NCI-H1105 treated with DMSO at 0.1 percent for 48 hours (cell line): Measurements from ENCODE around the gene FRRS1.

ENCODE experiments used
- DNase-seq: peaks from one replicate; lab custom pipeline; 2025; lab: John Stamatoyannopoulos, UW

Gene FRRS1

DNA sequence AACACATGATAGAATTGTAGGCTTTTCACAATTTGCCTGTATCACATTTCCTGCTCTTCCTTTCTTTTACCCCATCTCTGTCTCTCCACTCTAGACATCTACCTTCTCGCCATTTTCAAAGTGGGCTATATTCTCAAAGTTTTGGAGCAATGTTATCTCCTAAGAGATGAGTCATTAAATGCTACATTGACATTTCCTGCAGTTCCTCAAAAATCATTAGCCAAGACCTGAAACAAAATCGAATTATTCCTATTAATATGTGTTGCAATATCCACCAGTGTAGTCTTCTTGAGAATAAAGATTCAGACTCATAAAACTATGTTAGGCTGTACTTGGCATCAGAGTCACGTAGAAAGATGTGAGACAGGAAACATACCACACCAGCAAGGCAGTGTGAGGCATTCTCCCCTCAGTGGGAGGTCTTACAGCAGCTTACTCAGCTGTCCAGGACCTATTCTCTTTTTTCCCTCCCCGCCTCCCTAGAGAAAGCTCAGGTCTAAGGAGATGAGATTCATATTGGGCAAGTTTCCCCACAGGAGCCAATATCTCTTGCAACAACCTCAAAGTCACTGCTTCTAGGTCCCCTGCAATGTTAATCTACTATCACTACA, 38.8 kb downstream of the FRRS1 start:
- DNase-seq, result no peak

DNA sequence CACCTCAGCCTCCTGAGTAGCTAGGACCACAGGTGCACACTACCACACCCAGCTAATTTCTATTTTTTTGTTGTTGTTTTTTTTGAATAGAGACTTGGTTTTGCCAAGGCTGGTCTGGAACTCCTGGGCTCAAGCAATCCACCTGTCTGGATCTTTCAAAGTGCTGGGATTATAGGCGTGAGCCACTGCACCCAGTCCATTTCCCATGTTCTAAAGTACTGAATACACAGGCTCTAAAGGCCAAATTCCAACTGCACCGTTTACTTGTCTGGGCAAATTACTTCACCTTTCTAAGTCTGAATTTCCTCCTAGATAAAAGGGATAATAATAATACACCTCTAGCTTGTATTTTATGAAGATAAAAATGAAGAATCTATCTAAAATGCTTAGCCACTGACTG, 39.6 kb downstream of the FRRS1 start:
- DNase-seq, result no peak

DNA sequence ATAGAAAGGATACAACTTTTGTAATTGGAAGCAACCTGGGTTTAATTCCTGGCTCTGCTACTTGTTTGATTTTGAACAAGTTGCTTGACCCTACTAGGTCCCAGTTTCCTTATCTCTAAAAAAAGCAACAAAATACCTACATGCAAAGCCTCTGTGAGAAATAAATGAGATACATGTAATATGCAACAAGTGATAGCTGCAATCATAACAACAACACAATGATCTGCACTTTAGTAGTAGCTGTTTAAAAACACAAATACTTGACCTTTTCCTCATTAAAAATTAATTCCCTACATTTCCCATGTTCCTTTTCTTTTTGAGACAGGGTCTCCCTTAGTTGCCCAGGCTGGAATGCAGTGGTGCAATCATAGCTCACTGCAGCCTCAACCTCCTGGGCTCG, 40.0 kb downstream of the FRRS1 start:
- no peak for DNase-seq

DNA sequence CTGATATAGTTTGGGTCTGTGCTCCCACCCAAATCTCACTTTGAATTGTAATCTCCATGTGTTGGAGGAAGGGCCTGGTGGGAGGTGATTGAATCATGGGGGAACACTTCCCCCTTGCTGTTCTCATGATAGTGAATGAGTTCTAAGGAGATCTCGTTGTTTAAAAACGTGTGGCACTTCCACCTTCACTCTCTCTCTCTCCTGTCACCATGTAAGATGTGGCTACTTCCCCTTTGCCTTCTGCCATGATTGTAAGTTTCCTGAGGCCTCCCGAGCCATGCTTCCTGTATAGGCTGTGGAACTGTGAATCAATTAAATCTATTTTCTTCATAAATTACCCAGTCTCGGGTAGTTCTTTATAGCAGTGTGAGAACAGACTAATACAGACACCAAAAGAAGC, 40.4 kb downstream of the FRRS1 start:
- DNase-seq, result no peak

DNA sequence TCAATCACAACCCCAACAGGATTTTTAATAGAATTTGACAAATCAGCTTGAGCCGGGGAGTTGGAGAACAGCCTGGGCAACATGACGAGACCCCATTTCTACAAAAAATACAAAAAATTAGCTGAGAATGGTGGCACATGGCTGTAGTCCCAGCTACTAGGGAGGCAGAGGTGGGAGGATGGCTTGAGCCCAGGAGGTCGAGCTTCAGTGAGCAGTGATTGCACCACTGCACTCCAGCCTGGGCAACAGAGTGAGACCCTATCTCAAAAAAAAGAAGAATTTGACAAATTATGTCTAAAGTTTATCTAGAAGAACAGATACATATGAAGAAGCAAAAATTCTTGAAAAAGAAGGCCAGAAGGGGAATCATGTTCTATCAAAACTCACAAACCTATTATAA, 43.2 kb downstream of the FRRS1 start:
- no peak for DNase-seq

DNA sequence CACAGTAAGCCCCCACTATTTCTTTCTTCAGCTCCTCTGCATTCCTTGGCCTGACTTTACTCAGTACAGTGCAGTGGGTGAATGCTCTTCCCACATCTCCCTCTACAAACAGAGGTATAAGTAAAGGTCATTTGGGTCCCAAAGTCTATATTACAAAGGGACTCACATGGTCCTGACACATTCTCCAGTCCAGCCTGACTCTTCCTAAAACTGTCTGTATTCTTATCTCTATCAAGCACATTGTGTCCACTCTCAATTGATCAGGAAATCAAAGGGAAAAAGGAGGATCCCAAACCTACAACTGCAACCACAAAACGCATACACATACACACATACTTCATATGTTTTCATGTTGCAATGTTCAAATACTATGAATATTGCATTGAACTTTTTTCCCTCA, 49.4 kb downstream of the FRRS1 start:
- no peak for DNase-seq

DNA sequence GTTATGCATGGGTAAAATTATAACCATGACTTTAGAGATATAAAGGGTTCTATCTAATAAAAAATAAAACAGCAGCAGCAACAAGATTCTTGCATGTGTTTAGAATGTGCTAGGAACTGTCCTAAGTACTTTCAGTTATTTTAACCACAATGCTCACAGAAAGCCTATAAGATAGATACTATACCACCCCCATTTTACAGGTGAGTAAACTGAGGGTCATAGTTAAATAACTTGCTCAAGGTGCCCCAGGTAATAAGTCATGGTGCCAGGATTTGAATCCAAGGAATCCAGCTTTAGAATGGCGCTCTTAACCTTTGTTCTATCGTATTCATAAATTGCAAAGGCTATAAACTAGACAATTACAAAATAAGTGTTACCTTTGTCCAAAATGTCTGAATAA, 53.4 kb downstream of the FRRS1 start:
- no peak for DNase-seq

DNA sequence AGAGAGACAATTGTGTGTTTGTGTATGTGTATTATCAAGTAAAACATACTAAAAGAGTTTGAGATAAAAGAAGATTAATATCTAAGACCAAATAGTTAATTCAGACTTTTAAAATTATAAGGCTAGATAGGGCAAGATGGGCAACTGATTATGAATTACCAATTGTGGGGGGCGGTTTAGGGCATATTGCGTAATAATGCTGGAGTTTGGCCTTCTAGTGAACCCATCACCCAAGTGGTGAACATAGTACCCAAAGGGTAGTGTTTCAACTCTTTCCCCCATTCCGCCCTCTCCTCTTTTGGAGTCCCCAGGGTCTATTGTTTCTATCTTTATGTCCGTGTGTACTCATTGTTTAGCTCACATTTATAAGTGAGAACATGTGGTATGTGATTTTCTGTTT, 55.4 kb downstream of the FRRS1 start:
- no peak for DNase-seq

DNA sequence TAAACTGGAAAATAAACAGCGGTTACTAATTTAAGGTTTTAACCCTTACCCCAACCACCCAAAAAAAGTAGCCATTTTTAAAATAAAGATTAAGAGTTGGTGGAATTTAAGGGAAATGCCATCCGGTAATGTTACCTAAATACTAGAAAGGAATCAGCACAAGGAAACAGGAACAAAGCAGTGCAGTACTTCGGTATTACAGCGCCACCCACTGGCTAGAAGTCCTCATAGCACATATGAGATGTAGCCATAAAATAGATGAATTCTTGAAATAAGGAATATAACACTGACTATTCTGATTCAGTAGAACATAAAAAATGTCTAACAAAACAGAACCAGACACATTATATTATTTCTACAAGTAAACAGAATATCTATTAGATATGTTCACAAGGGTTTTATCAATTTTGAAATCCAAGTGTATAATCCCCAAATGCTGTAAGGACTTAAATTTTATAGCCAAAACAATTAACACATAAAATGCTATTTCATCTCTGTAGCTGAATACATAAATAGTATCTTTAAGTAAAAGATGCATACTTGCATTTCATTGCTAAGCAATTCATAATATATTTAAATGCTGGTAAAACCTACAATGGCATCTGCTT, 58.8 kb downstream of the FRRS1 start:
- peak; percentile 81 for DNase-seq

DNA sequence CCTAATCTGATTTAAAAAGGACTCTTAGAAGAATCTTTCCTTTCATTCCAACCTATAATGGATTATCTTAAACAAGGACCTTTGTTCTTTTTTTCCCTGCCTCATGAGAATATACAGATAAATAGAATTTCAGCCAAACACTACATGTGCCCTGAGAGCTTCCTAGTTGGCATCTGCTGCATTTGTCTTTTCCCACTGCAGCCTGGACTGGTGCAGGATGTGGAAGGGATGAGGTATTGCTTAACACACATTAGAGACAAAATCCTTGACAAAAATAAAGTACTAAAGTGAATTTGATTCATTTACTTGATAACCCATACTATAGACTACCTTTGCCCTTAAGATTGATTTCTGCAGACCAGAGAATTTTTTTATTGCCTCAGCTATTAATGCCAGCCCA, 61.0 kb downstream of the FRRS1 start:
- DNase-seq, result no peak

DNA sequence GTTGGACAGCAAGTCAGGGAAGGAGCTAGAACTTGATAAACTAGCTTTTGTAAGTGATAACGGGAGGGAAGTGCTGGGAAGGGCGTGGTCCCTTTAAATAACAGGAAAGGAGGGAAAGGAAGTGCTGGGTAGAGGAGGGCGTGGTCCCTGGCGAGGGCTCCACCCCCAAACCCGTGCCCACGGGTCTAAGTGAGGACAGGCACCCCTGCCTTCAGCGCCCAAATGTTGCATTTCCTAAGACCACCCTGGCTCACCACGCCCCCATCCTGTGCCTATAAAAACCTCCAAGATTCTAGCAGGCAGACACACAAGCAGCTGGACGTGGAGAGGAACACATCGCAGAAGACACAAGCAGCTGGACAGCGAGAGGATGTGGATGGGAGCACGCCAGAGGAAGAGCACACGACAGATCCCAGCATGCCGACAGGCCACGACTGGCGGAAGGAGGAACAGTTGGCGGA, 62.0 kb downstream of the FRRS1 start:
- no peak for DNase-seq

DNA sequence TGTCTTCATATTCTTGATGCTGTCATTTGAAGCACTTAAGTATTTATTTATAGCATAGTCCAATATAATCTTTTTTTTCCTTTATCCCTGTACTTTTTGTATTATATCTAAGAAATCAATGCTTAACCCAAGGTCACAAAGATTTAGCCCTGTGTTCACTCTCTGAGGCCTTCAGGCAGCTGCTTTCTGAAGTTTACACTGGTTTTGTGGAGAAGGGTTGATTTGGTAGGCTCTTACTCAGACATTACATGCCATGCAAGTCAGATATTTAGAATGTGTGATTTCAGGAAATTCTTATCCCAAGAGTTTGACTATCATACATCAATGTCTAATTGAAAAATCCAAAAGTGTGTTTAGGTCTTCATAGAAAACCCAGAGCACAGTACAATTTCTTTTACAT, 64.2 kb downstream of the FRRS1 start:
- DNase-seq, result no peak

DNA sequence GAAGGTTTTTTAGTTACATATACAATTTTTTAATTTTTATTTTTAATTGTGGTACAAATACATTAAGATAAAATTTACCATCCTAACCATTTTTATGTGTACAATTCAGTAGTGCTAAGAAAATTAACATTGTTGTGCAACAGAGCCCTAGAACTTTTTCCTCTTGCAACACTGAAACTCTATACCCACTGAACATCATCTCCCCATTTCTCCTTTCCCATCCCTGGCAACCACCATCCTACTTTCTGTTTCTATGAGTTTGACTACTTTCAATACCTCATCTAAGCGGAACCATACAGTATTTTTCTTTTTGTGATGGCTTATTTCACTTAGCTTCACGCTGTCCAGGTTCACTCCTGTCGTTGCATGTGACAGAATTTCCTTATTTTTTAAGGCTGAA, 66.4 kb downstream of the FRRS1 start:
- DNase-seq, result no peak

DNA sequence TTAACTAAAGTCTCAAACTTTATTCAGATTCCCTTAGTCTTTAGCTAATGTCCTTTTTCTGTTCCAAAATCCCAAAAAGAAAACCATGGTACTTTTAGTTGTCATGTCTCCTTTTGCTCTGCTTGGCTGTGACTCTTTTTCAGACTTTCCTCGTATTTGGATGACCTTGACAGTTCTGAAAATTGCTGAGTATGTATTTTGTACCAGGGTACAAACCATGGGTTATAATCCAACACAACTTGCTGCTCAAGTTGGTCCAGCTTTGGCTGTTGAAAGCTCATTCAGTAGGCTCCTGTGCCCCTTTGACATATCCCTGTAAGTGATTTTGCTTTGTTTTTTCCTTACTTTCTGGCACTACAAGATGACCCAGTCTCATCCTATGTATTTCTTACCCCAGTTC, 68.9 kb downstream of the FRRS1 start:
- no peak for DNase-seq

DNA sequence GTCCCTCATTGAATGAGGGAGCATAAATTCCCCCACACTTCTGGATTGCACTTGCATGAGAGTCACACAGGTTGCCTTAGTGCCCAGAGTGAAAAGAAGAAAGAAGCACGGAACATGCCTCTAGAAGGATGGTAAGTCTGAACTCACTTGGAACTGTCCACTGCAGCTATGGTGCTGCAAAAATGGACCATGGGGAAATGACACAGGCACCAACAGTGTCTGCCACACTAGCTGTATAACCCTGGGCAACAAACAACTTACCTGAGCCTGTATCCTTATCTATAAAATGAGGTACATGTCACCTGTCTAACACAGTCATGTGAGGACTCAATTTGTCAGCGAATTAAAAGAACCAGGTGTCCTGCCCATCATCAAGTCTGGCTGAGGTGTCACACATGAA, 69.8 kb downstream of the FRRS1 start:
- DNase-seq, result no peak

DNA sequence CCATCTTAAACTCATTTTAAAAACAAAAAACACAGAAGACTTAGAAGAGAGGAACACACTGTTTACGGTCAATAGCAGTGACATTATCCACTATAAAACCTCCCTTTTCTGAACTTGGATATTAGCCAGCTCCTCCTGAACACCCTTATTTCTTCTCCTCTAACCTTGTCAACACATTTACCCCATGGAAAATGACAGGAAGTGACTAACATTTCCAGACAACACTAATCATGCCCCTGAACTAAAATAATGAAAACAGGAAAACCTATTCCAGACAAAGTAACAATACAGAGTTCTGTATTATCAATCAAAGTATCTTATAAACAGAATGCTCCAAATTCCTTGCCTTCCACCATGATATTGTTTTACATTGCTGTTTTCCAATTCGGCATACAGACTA, 75.3 kb downstream of the FRRS1 start:
- no peak for DNase-seq

DNA sequence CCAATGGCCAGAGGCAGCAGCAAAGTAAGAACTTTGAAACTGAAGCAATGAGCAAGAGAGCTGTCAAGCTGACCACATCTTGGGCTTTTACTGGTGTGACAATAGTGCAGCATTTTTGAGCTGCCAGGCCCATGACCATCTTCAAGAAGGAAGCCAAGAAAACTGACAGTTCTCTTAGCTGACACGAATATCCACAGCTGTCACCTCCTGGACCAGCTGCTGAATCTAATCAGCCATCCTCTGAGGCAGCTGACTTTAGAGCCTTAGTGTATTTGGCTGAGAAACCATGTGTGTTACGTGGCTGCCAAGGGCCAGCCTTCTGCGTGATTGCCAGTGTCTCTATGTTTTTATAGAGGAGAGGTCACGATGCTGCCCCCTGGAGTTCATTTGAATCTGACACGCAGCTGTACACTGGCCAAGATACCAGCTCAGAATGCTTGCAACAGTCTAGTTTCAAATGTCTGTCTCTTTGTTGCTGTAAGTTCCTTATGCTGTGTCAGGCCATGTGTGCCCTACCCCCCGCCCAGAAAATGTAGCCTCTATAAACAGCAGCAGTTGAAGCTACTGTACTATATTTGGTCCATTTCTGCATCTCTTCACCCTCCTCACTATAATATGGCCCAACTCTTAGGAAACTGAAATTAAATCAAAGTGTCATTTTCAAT, 80.8 kb downstream of the FRRS1 start:
- DNase-seq, result peak; percentile 78

DNA sequence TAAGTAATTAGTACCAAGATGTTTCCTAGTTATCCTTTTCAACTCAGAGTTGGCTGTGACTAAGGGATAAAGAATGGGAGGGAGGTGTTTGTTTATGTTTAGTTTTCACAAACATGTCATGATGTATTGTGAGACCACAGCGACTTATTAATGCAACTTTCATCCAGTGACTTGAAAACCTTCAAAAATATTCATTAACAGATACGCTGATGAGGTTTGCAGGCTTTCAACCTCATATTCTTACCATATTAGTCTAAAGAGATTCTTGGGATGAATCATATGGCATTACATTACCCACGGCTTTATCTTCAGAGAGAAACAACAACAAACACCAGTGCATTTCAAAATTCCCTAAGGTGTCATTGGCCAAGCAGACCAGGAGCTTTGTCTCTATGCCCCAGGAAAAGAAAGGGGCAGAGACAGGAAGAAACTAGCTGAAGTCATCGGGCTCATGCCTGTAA, 84.1 kb downstream of the FRRS1 start:
- no peak for DNase-seq

DNA sequence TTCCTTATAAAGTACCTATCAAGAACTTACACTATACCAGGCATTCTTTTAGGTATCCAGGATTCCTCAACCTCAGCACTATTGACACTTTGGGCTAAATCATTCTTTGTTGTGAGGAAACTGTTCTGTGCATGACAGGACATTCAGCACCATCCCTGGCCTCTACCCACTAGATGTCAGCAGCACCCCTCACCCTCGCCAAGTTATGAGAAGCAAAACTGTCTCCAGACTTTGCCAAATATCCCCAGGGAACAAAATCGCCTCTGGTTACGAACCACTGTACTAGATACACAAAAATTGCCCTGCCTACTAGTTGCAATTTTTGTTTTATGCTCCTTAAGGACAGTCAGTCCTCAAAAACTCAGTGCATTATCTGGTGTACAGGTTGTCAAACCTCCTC, 84.9 kb downstream of the FRRS1 start:
- DNase-seq, result no peak

DNA sequence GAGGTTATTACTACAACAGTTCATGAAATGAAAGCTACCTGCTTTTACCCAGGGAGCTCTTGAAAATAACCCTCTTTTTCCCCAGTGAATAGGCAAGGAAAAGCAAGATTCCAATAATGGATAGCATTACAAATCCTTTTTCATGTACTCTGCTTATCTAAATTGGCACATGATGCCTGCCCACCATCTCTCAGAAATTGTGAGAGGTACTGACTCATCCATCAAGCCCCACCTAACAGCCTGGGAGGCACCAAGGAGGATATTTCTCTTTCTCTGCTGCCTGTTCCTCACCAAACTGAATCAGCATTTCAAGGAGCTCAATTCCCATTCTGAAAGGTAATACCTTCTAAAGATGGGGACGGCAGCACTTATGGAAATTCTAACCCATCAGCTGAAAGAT, 86.2 kb downstream of the FRRS1 start:
- DNase-seq, result no peak

DNA sequence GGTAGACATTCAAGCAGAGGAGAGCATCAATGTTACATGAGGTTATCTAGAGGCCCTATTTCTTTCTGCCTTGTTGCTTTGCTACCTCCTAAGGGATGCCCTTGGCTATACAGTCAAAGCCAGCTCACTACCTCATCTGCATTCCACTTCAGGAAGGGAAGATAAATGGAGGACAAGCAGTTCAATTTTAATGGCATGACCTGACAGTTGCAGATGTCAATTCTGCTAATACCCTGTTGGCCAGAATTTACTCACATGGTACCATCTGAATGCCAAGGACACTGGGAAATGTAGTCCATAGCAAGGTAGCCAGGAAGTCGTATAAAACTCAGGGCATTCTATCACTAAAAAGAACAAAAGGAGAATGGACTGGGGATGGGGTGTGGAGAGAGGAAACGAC, 89.0 kb downstream of the FRRS1 start:
- DNase-seq, result no peak

DNA sequence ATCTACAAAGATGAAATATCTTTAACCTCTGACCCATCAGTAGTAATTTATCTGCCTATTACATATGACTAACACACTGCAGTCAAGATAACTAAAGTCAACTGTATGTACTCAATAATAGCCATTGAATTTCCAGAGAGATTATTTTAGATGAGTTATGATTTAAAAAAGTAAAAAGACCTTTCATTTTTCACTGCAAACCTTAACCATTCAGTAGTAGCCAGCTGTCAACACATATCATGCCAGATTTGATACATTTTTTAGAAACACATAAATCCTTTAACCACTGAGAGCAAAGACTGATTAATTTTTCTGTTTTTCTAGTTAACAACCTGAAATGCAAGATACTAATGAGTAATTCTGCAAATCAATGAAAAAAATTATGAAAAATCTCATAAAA, 89.6 kb downstream of the FRRS1 start:
- DNase-seq, result no peak

DNA sequence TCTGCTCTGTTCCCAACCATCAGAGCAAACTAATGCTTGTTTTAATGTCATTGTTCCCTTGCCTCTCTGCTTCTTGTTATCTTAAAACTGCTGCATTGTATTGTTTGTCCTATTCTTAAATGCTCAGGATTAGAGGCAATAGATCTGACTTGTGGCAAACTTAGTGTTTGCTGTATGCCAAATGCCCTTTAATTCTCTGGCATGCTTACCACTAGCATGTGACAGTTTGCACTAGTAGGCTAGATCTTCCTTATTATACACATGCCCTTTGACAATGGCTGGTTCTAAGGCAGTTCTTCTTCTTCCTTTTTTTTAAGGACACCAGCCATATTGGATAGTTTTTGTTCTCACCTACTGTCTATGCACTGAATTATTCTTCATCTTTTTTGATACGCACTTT, 90.4 kb downstream of the FRRS1 start:
- DNase-seq, result no peak

DNA sequence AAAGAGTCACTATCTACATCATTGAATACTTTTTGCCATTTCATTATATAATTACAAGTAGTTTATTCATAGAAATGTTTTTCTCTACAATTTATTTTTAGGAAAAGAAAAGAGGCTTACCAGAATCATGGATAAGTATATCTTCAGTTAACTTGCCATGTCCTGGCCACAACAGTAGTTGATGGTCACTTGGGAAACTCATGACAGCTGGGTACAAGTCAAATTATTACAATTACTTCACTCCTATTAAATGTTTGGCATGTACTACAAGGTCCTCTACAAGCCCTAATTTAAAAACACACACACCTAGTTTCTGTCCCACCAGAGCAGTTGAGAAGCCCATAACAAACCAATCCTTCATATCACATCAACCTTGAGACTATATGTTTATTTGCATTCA, 91.1 kb downstream of the FRRS1 start:
- DNase-seq, result no peak
